H9 (cell line): ENCODE measurements around the gene TNFRSF17. TPM values are rescaled to one million over a fixed set of nuclear protein-coding genes. Genes with fewer than 3 reads are reported as not detected.

Source experiments
- DNase-seq: peaks from one replicate; pipeline ENCODE4 v3.0.0-alpha.2; 2017
- H2AFZ ChIP-seq: one replicate; pipeline ENCODE4 v1.6.1; 2013; ENCODE audit warnings: mild to moderate bottlenecking, low read length, control low read depth, moderate library complexity
- H2AK5ac ChIP-seq: 2 replicates; pipeline ENCODE4 v1.6.1; 2013; ENCODE audit warnings: low read length, control low read depth, mixed read lengths; ENCODE audit not compliant: insufficient read length
- H2BK120ac ChIP-seq: one replicate; pipeline ENCODE4 v1.6.1; 2013; ENCODE audit warnings: low read depth, mild to moderate bottlenecking, low read length, control low read depth, inconsistent platforms; ENCODE audit not compliant: poor library complexity, severe bottlenecking
- H2BK12ac ChIP-seq: 2 replicates; pipeline ENCODE4 v1.6.1; 2013; ENCODE audit warnings: low read length, control low read depth, mixed read lengths, low read depth; ENCODE audit not compliant: insufficient read length
- H2BK15ac ChIP-seq: 2 replicates; pipeline ENCODE4 v1.6.1; 2013; ENCODE audit warnings: low read depth, low read length, control low read depth
- H2BK20ac ChIP-seq: one replicate; pipeline ENCODE4 v1.6.1; 2013; ENCODE audit warnings: low read depth, mild to moderate bottlenecking, low read length, control low read depth, inconsistent platforms; ENCODE audit not compliant: poor library complexity, severe bottlenecking
- H2BK5ac ChIP-seq: 2 replicates; pipeline ENCODE4 v1.6.1; 2013; ENCODE audit warnings: low read length, control low read depth, mixed read lengths; ENCODE audit not compliant: insufficient read length
- H3K14ac ChIP-seq: 2 replicates; pipeline ENCODE4 v1.6.1; 2013; ENCODE audit warnings: low read length, control low read depth; ENCODE audit not compliant: insufficient read depth
- H3K18ac ChIP-seq: 2 replicates; pipeline ENCODE4 v1.6.1; 2013; ENCODE audit warnings: low read depth, mild to moderate bottlenecking, mixed read lengths, low read length, control low read depth; ENCODE audit not compliant: insufficient read length
- H3K23ac ChIP-seq: 2 replicates; pipeline ENCODE4 v1.6.1; 2013; ENCODE audit warnings: low read length, control low read depth, mixed read lengths, low read depth; ENCODE audit not compliant: insufficient read length
- H3K23me2 ChIP-seq: 2 replicates; pipeline ENCODE4 v1.6.1; 2013; ENCODE audit warnings: low read depth, mild to moderate bottlenecking, mixed read lengths, low read length, control low read depth; ENCODE audit not compliant: insufficient read length, poor library complexity, severe bottlenecking
- H3K27ac ChIP-seq: 2 replicates; pipeline ENCODE4 v1.5.1; 2013; ENCODE audit warnings: low read length, control low read depth, mixed read lengths, low read depth; ENCODE audit not compliant: insufficient read length
- H3K27me3 ChIP-seq: 2 replicates; pipeline ENCODE4 v1.6.1; 2013; ENCODE audit warnings: low read length, control low read depth, inconsistent platforms; ENCODE audit not compliant: insufficient read depth
- H3K4ac ChIP-seq: 2 replicates; pipeline ENCODE4 v1.6.1; 2013; ENCODE audit warnings: low read depth, mild to moderate bottlenecking, control low read depth, inconsistent platforms, low read length, moderate library complexity
- H3K4me1 ChIP-seq: 2 replicates; pipeline ENCODE4 v1.6.1; 2013; ENCODE audit warnings: low read length, control low read depth, inconsistent platforms; ENCODE audit not compliant: insufficient read depth
- H3K4me2 ChIP-seq: 2 replicates; pipeline ENCODE4 v1.6.1; 2013; ENCODE audit warnings: low read length, control low read depth, mixed read lengths; ENCODE audit not compliant: insufficient read length, insufficient read depth
- H3K56ac ChIP-seq: 2 replicates; pipeline ENCODE4 v1.6.1; 2013; ENCODE audit warnings: low read depth, mild to moderate bottlenecking, mixed read lengths, low read length, control low read depth; ENCODE audit not compliant: insufficient read length
- H3K79me1 ChIP-seq: 2 replicates; pipeline ENCODE4 v1.6.1; 2013; ENCODE audit warnings: low read depth, mild to moderate bottlenecking, moderate library complexity, low read length, control low read depth, inconsistent platforms; ENCODE audit not compliant: insufficient read depth, poor library complexity, severe bottlenecking
- H3K79me2 ChIP-seq: 2 replicates; pipeline ENCODE4 v1.6.1; 2013; ENCODE audit warnings: low read length, control low read depth, inconsistent platforms; ENCODE audit not compliant: insufficient read depth
- H3K9ac ChIP-seq: 2 replicates; pipeline ENCODE4 v1.6.1; 2013; ENCODE audit warnings: low read length, control low read depth, mixed read lengths; ENCODE audit not compliant: insufficient read length; ENCODE audit errors: extremely low read depth
- H3K9me3 ChIP-seq: one replicate; pipeline ENCODE4 v1.6.1; 2013; ENCODE audit warnings: low read depth, low read length, inconsistent platforms; ENCODE audit not compliant: control insufficient read depth
- H3T11ph ChIP-seq: one replicate; pipeline ENCODE4 v1.6.1; 2013; ENCODE audit warnings: mild to moderate bottlenecking, low read length, control low read depth, inconsistent platforms
- H4K20me1 ChIP-seq: one replicate; pipeline ENCODE4 v1.6.1; 2013; ENCODE audit not compliant: control insufficient read depth, insufficient read length, insufficient read depth
- H4K5ac ChIP-seq: 2 replicates; pipeline ENCODE4 v1.6.1; 2013; ENCODE audit warnings: low read depth, mild to moderate bottlenecking, mixed read lengths, low read length, control low read depth; ENCODE audit not compliant: insufficient read length
- H4K8ac ChIP-seq: replicated peaks from 2 replicates; pipeline ENCODE4 v1.6.1; 2013; ENCODE audit warnings: low read length, control low read depth, mixed read lengths, low read depth; ENCODE audit not compliant: insufficient read length
- H4K91ac ChIP-seq: 2 replicates; pipeline ENCODE4 v1.6.1; 2013; ENCODE audit warnings: low read depth, mild to moderate bottlenecking, moderate library complexity, mixed read lengths, low read length, control low read depth; ENCODE audit not compliant: insufficient read length
- H3K27ac Mint-ChIP-seq, 3 experiments: 2 replicates in 2 of 3; 3 replicates in 1 of 3; pipeline ENCODE4 v1.8.0; 2020 to 2021; ENCODE audit warnings: mixed read lengths in 3 of 3, mild to moderate bottlenecking in 1 of 3, moderate library complexity in 1 of 3
- H3K27me3 Mint-ChIP-seq: 2 replicates; pipeline ENCODE4 v1.8.0; 2021; ENCODE audit warnings: low read depth, mild to moderate bottlenecking, moderate library complexity, mixed read lengths
- H3K36me3 Mint-ChIP-seq, 3 experiments: 2 replicates in 2 of 3; 3 replicates in 1 of 3; pipeline ENCODE4 v1.8.0; 2020 to 2021; ENCODE audit warnings: low read depth in 3 of 3, mixed read lengths in 3 of 3; ENCODE audit not compliant: insufficient read depth in 1 of 3
- H3K4me1 Mint-ChIP-seq, 2 experiments: 2 replicates each; pipeline ENCODE4 v1.8.0; 2020; ENCODE audit warnings: mixed read lengths in 2 of 2
- H3K4me3 Mint-ChIP-seq, 2 experiments: 2 replicates in 1 of 2; 3 replicates in 1 of 2; pipeline ENCODE4 v1.8.0; 2020 to 2021; ENCODE audit warnings: mild to moderate bottlenecking in 2 of 2, mixed read lengths in 2 of 2, moderate library complexity in 1 of 2
- H3K9me3 Mint-ChIP-seq, 2 experiments: 2 replicates in 1 of 2; 3 replicates in 1 of 2; pipeline ENCODE4 v1.8.0; 2020; ENCODE audit warnings: mild to moderate bottlenecking in 2 of 2, mixed read lengths in 2 of 2, moderate library complexity in 1 of 2
- CTCF ChIP-seq: fragments of 200-600 bp; sonication (generic); conservative IDR thresholded peaks from 3 replicates; pipeline ENCODE4 v1.8.0; 2021; ENCODE audit warnings: antibody characterized with exemption, mild to moderate bottlenecking
- WGBS: extraction: QIAGEN DNeasy Blood & Tissue Kit; methylation state at CpG from one replicate; pipeline ENCODE4 v1.1.7; 2013; ENCODE audit warnings: missing lambda C conversion rate, low lambda C conversion rate, mixed read lengths; ENCODE audit not compliant: insufficient read length; ENCODE audit errors: extremely low coverage; 5-methylcytosine and 5-hydroxymethylcytosine counted together
- total RNA-seq: library from RNA; stranded (reverse); gene quantifications from 2 replicates; pipeline ENCODE4 v1.2.1, GENCODE V29; 2021

TNFRSF17 gene
- total RNA-seq, 1 experiment from 2014 or later = not detected

- Histone ChIP-seq H4K91ac (no peak overlapping the region), H2BK120ac (no peak overlapping the region), H4K20me1 (no peaks in the 10 kb centered on the region), H3K4ac (no peak overlapping the region), H3K23ac (no peak overlapping the region), H3K56ac (no peak overlapping the region), H3K18ac (no peak overlapping the region), H2AFZ (no peak overlapping the region), H2BK15ac (no peak overlapping the region), H3K14ac (no peak overlapping the region), H2BK12ac (no peak overlapping the region), H2BK5ac (no peak overlapping the region), H3K27me3 (no peaks in the 10 kb centered on the region), H3K9ac (no peak overlapping the region), H3K4me1 (peaks cover 3% of the 10 kb centered on the region; the same call in 1 of the 2 replicates), H3K79me1 (no peaks in the 10 kb centered on the region), H3K79me2 (no peaks in the 10 kb centered on the region; the same call in 1 of the 2 replicates), H3K23me2 (peaks cover 5% of the 10 kb centered on the region), H3K4me2 (peak overlapping the region; percentile 59), H4K5ac (no peak overlapping the region), H3T11ph (no peak overlapping the region), H4K8ac (no peak overlapping the region), H2AK5ac (no peak overlapping the region), H3K27ac (no peak overlapping the region), H3K9me3 (no peaks in the 10 kb centered on the region), H2BK20ac (no peak overlapping the region)
- H3K27ac Mint-ChIP-seq = no peak overlapping the region; a peak in 1 of 7 replicates
- peak overlapping the region; percentile 97 to 99 for H3K4me3 Mint-ChIP-seq
- H3K9me3 Mint-ChIP-seq = peaks cover 2 to 5% of the 10 kb centered on the region in 2 experiments; a peak in 2 of 5 replicates
- TF ChIP-seq CTCF = no peak
- H3K36me3 Mint-ChIP-seq = peaks cover 0 to 11% (median 10%) of the 10 kb centered on the region in 3 experiments; a peak in 3 of 7 replicates
- H3K4me1 Mint-ChIP-seq = peaks cover 20% of the 10 kb centered on the region in 2 experiments
- DNase-seq = no peak
- no peaks in the 10 kb centered on the region; the same call in 1 of the 2 replicates for H3K27me3 Mint-ChIP-seq
- no CpG with 5 or more reads among the region's 12 CpGs for WGBS
Measured at GRCh38 chr16:11977376-11978041, 12.5 kb downstream of the TNFRSF17 start.
